Activated CD4-positive, alpha-beta memory T cell treated with anti-CD3 and anti-CD28 coated beads, Interleukin-2, amount 10 ng/mL, durations not matched to agents 7 days and 5 days (primary cell): ENCODE results near the gene MKLN1. TPM values are rescaled to one million over a fixed set of nuclear protein-coding genes. Genes with fewer than 3 reads are reported as not detected.
"Not testable (repeated sequence)": the region's sequence is repeated elsewhere in the genome, so short reads cannot be mapped to it uniquely, and the experiment has no call there.

ENCODE experiments used
- CTCF ChIA-PET: fragments of 350-600 bp; sonication (Branson Sonifier 250); formaldehyde crosslinking; loops from one replicate; lab custom pipeline; 2021; ENCODE audit warnings: antibody characterized with exemption, inconsistent platforms; lab: Charles Lee
- POLR2A ChIA-PET: fragments of 350-600 bp; sonication (Branson Sonifier 250); formaldehyde crosslinking; loops from one replicate; lab custom pipeline; 2021; ENCODE audit warnings: antibody characterized with exemption; lab: Charles Lee
- DNase-seq: peaks from one replicate; pipeline ENCODE4 v3.0.0-alpha.2; 2020
- H3K27ac Mint-ChIP-seq: one replicate; pipeline ENCODE4 v1.8.0; 2021; ENCODE audit warnings: mild to moderate bottlenecking, mixed read lengths
- H3K27me3 Mint-ChIP-seq: one replicate; pipeline ENCODE4 v1.8.0; 2021; ENCODE audit warnings: mixed read lengths
- H3K36me3 Mint-ChIP-seq: one replicate; pipeline ENCODE4 v1.8.0; 2021; ENCODE audit warnings: low read depth, mixed read lengths
- H3K4me1 Mint-ChIP-seq: one replicate; pipeline ENCODE4 v1.8.0; 2021; ENCODE audit warnings: mixed read lengths
- H3K4me3 Mint-ChIP-seq: one replicate; pipeline ENCODE4 v1.8.0; 2021; ENCODE audit warnings: mild to moderate bottlenecking, mixed read lengths
- H3K9me3 Mint-ChIP-seq: one replicate; pipeline ENCODE4 v1.8.0; 2021; ENCODE audit warnings: mixed read lengths
- total RNA-seq, 2 experiments: library from RNA; stranded (reverse); gene quantifications; one replicate each; pipeline ENCODE4 v1.2.3, GENCODE V29; 2021

Gene MKLN1
- total RNA-seq, 2 experiments from 2014 or later: 35.9 to 37.3 TPM

GRCh38 chr7:131511774-131512535 is 184.3 kb downstream of the MKLN1 start:
- CTCF ChIA-PET: interaction anchor here (0.6 to 3.8 kb wide), 11 partner anchors 10 to 615 kb away, joined by 3 to 22 read pairs (median 4); partner anchors contain the start of gene MKLN1
- H3K4me3 Mint-ChIP-seq: no peak overlapping the region
- H3K9me3 Mint-ChIP-seq: no peaks in the 10 kb centered on the region
- H3K4me1 Mint-ChIP-seq: peaks cover 29% of the 10 kb centered on the region
- no peaks in the 10 kb centered on the region for H3K27me3 Mint-ChIP-seq
- DNase-seq: no peak
- POLR2A ChIA-PET: interaction anchor here (0.9 to 1.2 kb wide), 2 partner anchors 37 to 47 kb away, joined by 3 read pairs; no protein-coding TSS in a partner anchor
- no peak overlapping the region for H3K27ac Mint-ChIP-seq
- H3K36me3 Mint-ChIP-seq: no peaks in the 10 kb centered on the region

GRCh38 chr7:131513245-131514061 is 185.8 kb downstream of the MKLN1 start:
- no peaks in the 10 kb centered on the region for H3K27me3 Mint-ChIP-seq
- POLR2A ChIA-PET: interaction anchor here (1.2 kb wide), 1 partner anchor 35 kb away, joined by 3 read pairs; no protein-coding TSS in a partner anchor

GRCh38 chr7:131515471-131515870 is 187.8 kb downstream of the MKLN1 start:
- H3K4me1 Mint-ChIP-seq: peaks cover 20% of the 10 kb centered on the region
- POLR2A ChIA-PET, H3K9me3 Mint-ChIP-seq, H3K36me3 Mint-ChIP-seq, DNase-seq, H3K27me3 Mint-ChIP-seq, H3K27ac Mint-ChIP-seq, H3K4me3 Mint-ChIP-seq: not testable (repeated sequence)
- CTCF ChIA-PET: interaction anchor here (1.0 to 1.4 kb wide), 3 partner anchors 13 to 31 kb away, joined by 3 to 4 read pairs (median 3); no protein-coding TSS in a partner anchor

More at GRCh38 chr7:131513245-131514061, 185.8 kb downstream of the MKLN1 start:
- no peak overlapping the region for H3K27ac Mint-ChIP-seq
- H3K4me1 Mint-ChIP-seq: peaks cover 20% of the 10 kb centered on the region
- H3K9me3 Mint-ChIP-seq: no peaks in the 10 kb centered on the region
- no peak overlapping the region for H3K4me3 Mint-ChIP-seq
- CTCF ChIA-PET: interaction anchor here (1.1 to 3.8 kb wide), 10 partner anchors 9 to 542 kb away, joined by 3 to 22 read pairs (median 5); no protein-coding TSS in a partner anchor
- no peaks in the 10 kb centered on the region for H3K36me3 Mint-ChIP-seq
- peak; percentile 85 for DNase-seq

DNA sequence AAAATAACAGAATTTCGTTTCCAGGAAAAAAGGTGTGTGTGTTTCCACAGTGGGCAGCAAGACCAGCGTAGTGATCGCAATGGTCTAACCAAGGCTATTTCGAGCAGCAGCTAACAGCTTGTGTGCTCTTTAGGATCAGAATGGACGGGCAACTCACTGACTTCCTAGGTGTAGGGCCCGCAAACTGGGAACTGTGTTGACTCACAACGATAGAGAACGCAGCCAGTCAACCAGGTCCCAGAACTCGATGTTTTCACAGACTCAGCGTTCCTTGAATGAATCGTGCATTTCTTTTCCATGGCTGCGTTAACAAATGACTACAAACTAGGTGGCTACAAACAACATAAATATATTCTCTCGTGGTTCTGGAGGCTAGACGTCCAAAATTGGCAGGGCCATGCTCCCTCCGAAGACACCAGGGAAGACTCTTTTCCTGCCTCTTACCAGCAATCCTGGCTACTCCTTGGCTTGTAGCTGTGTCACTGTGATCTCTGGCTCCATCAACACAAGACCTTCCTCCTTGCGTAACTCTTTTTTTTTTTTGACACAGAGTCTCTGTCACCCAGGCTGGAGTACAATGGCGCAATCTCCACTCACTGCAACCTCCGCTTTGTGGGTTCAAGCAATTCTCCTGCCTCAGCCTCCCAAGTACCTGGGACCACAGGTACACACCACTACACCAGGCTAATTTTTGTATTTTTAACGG is 189.7 kb downstream of the MKLN1 start:
- Mint-ChIP-seq H3K9me3 (no peaks in the 10 kb centered on the region), H3K27ac (no peak overlapping the region), H3K27me3 (no peaks in the 10 kb centered on the region), H3K36me3 (no peaks in the 10 kb centered on the region), H3K4me3 (no peak overlapping the region), H3K4me1 (peaks cover 20% of the 10 kb centered on the region)
- ChIA-PET CTCF (interaction anchor here (0.7 kb wide), 1 partner anchor 36 kb away, joined by 3 read pairs; no protein-coding TSS in a partner anchor), POLR2A (no interaction called here)
- no peak for DNase-seq

DNA sequence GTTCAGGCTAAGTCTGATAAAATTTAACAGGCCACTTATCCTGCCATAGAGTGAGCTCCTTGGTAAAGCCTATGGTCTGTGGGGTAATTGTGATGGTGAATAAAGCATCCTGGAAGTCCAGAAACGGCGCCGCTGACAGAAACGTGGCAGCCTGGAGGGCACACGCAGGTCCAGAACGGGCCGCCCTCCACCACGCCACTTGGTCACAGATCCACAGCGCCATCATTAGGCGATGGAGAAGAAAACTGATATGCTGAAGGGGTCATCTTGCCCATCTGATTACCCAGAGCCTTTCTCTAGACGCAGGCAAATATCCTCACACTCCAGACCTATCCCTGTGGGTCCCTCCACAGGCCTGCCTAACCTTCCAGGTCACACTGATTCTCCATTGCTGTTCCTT is 190.9 kb downstream of the MKLN1 start:
- Mint-ChIP-seq H3K36me3 (peaks cover 5% of the 10 kb centered on the region), H3K27ac (no peak overlapping the region), H3K9me3 (no peaks in the 10 kb centered on the region), H3K4me1 (peaks cover 19% of the 10 kb centered on the region), H3K4me3 (no peak overlapping the region), H3K27me3 (no peaks in the 10 kb centered on the region)
- DNase-seq: no peak
- CTCF ChIA-PET: no interaction called here
- POLR2A ChIA-PET: no interaction called here

GRCh38 chr7:131521651-131522163 is 194.0 kb downstream of the MKLN1 start:
- Mint-ChIP-seq H3K4me3 (peak overlapping the region; percentile 4), H3K9me3 (no peaks in the 10 kb centered on the region), H3K4me1 (peaks cover 17% of the 10 kb centered on the region), H3K27me3 (peaks cover 7% of the 10 kb centered on the region), H3K36me3 (peaks cover 5% of the 10 kb centered on the region), H3K27ac (peak overlapping the region; percentile 61)
- no peak for DNase-seq
- CTCF ChIA-PET: interaction anchor here (1.1 to 2.2 kb wide), 4 partner anchors 9 to 133 kb away, joined by 4 to 18 read pairs (median 5); no protein-coding TSS in a partner anchor
- POLR2A ChIA-PET: interaction anchor here (1.5 to 2.1 kb wide), 4 partner anchors 13 to 194 kb away, joined by 3 to 5 read pairs (median 5); partner anchors contain the start of gene MKLN1

- CTCF ChIA-PET: interaction anchor here (1.3 to 2.2 kb wide), 3 partner anchors 10 to 132 kb away, joined by 4 to 18 read pairs (median 6); no protein-coding TSS in a partner anchor
- H3K9me3 Mint-ChIP-seq: no peaks in the 10 kb centered on the region
- peaks cover 5% of the 10 kb centered on the region for H3K36me3 Mint-ChIP-seq
These were observed 194.8 kb downstream of the MKLN1 start for GRCh38 chr7:131522325-131522930.

GRCh38 chr7:131524115-131524514 is 196.4 kb downstream of the MKLN1 start:
- Mint-ChIP-seq H3K4me3 (no peak overlapping the region), H3K27ac (no peak overlapping the region), H3K27me3 (peaks cover 15% of the 10 kb centered on the region), H3K36me3 (peaks cover 5% of the 10 kb centered on the region), H3K9me3 (no peaks in the 10 kb centered on the region), H3K4me1 (peaks cover 20% of the 10 kb centered on the region)
- no peak for DNase-seq
- ChIA-PET CTCF (interaction anchor here (1.5 kb wide), 1 partner anchor 23 kb away, joined by 10 read pairs; no protein-coding TSS in a partner anchor), POLR2A (interaction anchor here (0.9 kb wide), 1 partner anchor 30 kb away, joined by 3 read pairs; no protein-coding TSS in a partner anchor)

More at GRCh38 chr7:131522325-131522930, 194.8 kb downstream of the MKLN1 start:
- DNase-seq: no peak
- Mint-ChIP-seq H3K27me3 (peaks cover 9% of the 10 kb centered on the region), H3K4me3 (peak overlapping the region; percentile 56), H3K27ac (peak overlapping the region; percentile 67), H3K4me1 (peaks cover 19% of the 10 kb centered on the region)
- POLR2A ChIA-PET: interaction anchor here (0.6 to 2.1 kb wide), 7 partner anchors 12 to 195 kb away, joined by 3 to 5 read pairs (median 4); partner anchors contain the start of gene MKLN1

GRCh38 chr7:131524703-131525102 is 197.0 kb downstream of the MKLN1 start:
- no peaks in the 10 kb centered on the region for H3K9me3 Mint-ChIP-seq
- DNase-seq: no peak
- H3K4me3 Mint-ChIP-seq: no peak overlapping the region
- H3K27ac Mint-ChIP-seq: no peak overlapping the region
- peaks cover 15% of the 10 kb centered on the region for H3K27me3 Mint-ChIP-seq
- H3K36me3 Mint-ChIP-seq: peaks cover 5% of the 10 kb centered on the region
- ChIA-PET POLR2A (interaction anchor here (0.9 kb wide), 1 partner anchor 31 kb away, joined by 3 read pairs; no protein-coding TSS in a partner anchor), CTCF (interaction anchor here (1.5 kb wide), 1 partner anchor 22 kb away, joined by 10 read pairs; no protein-coding TSS in a partner anchor)
- H3K4me1 Mint-ChIP-seq: peaks cover 20% of the 10 kb centered on the region

DNA sequence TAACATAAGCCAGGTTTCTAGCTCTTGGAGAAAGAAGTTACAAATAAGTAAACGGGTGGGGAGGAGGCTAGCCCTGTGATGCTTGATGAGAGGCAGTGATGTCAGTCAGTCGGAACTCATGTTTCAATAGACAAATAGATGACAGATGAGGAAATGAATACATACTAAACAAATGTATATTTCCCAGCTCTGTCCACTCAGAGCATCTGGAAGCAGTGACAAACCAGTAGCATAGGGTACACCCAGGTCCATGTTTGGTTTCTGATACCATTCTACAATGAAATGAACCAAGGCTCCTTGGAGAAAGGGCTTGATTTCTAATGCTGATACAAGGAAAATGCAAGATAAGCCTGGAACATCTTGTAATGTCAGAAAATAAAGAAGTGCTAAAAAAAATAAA is 198.1 kb downstream of the MKLN1 start:
- Mint-ChIP-seq H3K9me3 (no peaks in the 10 kb centered on the region), H3K36me3 (peaks cover 5% of the 10 kb centered on the region), H3K27ac (no peak overlapping the region), H3K27me3 (peaks cover 15% of the 10 kb centered on the region), H3K4me3 (no peak overlapping the region), H3K4me1 (peaks cover 20% of the 10 kb centered on the region)
- POLR2A ChIA-PET: no interaction called here
- CTCF ChIA-PET: no interaction called here
- no peak for DNase-seq

DNA sequence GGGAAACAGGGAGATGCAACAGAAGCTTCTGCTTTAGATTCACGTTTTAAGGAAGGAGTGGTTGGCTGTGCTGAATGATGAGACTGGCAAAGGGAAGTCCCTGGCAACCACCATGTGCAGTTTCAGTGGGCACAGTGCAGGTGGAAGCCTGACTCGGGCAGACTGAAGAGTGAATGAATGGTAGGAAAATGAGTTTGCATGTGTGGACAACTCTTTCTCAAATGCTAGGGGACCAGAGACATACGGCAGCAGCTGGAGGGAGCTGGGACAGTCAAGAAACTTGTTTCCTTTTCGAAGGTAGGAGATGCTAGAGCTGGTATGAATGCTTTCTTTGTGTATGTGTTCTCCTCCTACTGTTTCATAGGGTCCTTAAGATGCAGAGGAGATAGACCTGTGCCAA is 199.8 kb downstream of the MKLN1 start:
- Mint-ChIP-seq H3K27me3 (peaks cover 15% of the 10 kb centered on the region), H3K36me3 (peaks cover 5% of the 10 kb centered on the region), H3K9me3 (no peaks in the 10 kb centered on the region), H3K4me1 (peaks cover 10% of the 10 kb centered on the region), H3K4me3 (no peak overlapping the region), H3K27ac (no peak overlapping the region)
- POLR2A ChIA-PET: no interaction called here
- CTCF ChIA-PET: interaction anchor here (1.0 kb wide), 1 partner anchor 12 kb away, joined by 4 read pairs; no protein-coding TSS in a partner anchor
- no peak for DNase-seq
